CD4-positive, alpha-beta memory T cell (primary cell): ENCODE data around the gene NDOR1. TPM values are rescaled to one million over a fixed set of nuclear protein-coding genes. Genes with fewer than 3 reads are reported as not detected.
A peak's percentile ranks its signal among the peaks of the same experiment; 100 is the strongest.
"Not testable (repeated sequence)": the region's sequence is repeated elsewhere in the genome, so short reads cannot be mapped to it uniquely, and the experiment has no call there.

Experiments
- CTCF ChIA-PET: fragments of 350-600 bp; sonication (Branson Sonifier 250); formaldehyde crosslinking; loops from one replicate; lab custom pipeline; 2021; ENCODE audit warnings: inconsistent platforms; ENCODE audit not compliant: partially characterized antibody; lab: Charles Lee
- POLR2A ChIA-PET: fragments of 350-600 bp; sonication (Branson Sonifier 250); formaldehyde crosslinking; loops from one replicate; lab custom pipeline; 2021; ENCODE audit not compliant: partially characterized antibody; lab: Charles Lee
- DNase-seq, 5 donors: peaks; one replicate each; pipeline versions ENCODE4 v3.0.0 to v3.0.0-alpha.2; 2020 to 2022; ENCODE audit warnings: mixed read lengths in 1 of 5
- H3K27ac ChIP-seq: one replicate; pipeline ENCODE4 v1.7.0; 2013; ENCODE audit warnings: low read depth, low read length
- H3K27me3 ChIP-seq: 2 replicates; pipeline ENCODE4 v1.7.0; 2013; ENCODE audit warnings: mild to moderate bottlenecking, low read length, moderate library complexity; ENCODE audit not compliant: insufficient read depth
- H3K36me3 ChIP-seq: 2 replicates; pipeline ENCODE4 v1.7.0; 2013; ENCODE audit warnings: mild to moderate bottlenecking, low read length, moderate library complexity; ENCODE audit not compliant: insufficient read depth
- H3K4me1 ChIP-seq: 2 replicates; pipeline ENCODE4 v1.7.0; 2013; ENCODE audit warnings: mild to moderate bottlenecking, low read length, moderate library complexity; ENCODE audit not compliant: insufficient read depth
- H3K4me3 ChIP-seq, 2 donors: one replicate each; pipeline ENCODE4 v1.7.0; 2013; ENCODE audit warnings: low read length in 2 of 2, mild to moderate bottlenecking in 1 of 2
- H3K9me3 ChIP-seq, 2 donors: one replicate each; pipeline ENCODE4 v1.7.0; 2013; ENCODE audit warnings: low read length in 2 of 2, control low read depth in 1 of 2; ENCODE audit not compliant: control insufficient read depth in 1 of 2
- H3K27ac Mint-ChIP-seq, 7 donors: one replicate each; pipeline ENCODE4 v1.8.0; 2020 to 2021; ENCODE audit warnings: mixed read lengths in 7 of 7, mild to moderate bottlenecking in 6 of 7, inconsistent platforms in 3 of 7, moderate library complexity in 3 of 7
- H3K27me3 Mint-ChIP-seq, 2 donors: one replicate each; pipeline ENCODE4 v1.8.0; 2020 to 2021; ENCODE audit warnings: mixed read lengths in 2 of 2
- H3K36me3 Mint-ChIP-seq, 2 donors: one replicate each; pipeline ENCODE4 v1.8.0; 2020 to 2021; ENCODE audit warnings: mixed read lengths in 2 of 2, inconsistent platforms in 1 of 2, mild to moderate bottlenecking in 1 of 2
- H3K4me1 Mint-ChIP-seq, 4 donors: one replicate each; pipeline ENCODE4 v1.8.0; 2020 to 2021; ENCODE audit warnings: mixed read lengths in 4 of 4, mild to moderate bottlenecking in 1 of 4
- H3K4me3 Mint-ChIP-seq, 8 donors: one replicate each; pipeline ENCODE4 v1.8.0; 2020 to 2021; ENCODE audit warnings: mixed read lengths in 8 of 8, mild to moderate bottlenecking in 7 of 8, moderate library complexity in 6 of 8, inconsistent platforms in 3 of 8
- H3K9me3 Mint-ChIP-seq, 8 donors: one replicate each; pipeline ENCODE4 v1.8.0; 2020 to 2021; ENCODE audit warnings: mixed read lengths in 8 of 8, mild to moderate bottlenecking in 5 of 8, inconsistent platforms in 3 of 8, moderate library complexity in 1 of 8
- intact Hi-C: fragments of 100-400 bp; cut with micrococcal nuclease; formaldehyde crosslinking; loops from one replicate; pipeline ENCODE4 v1.15.1; 2023
- polyA plus RNA-seq, 2 donors: library from polyadenylated mRNA; unstranded; fragments of 300-500 nt; fragmentation: Illumina TruSeq; gene quantifications; one replicate each; pipeline ENCODE4 v1.2.3, GENCODE V29; 2021
- total RNA-seq, 2 experiments: library from RNA; stranded (reverse); gene quantifications; one replicate each; pipeline ENCODE4 v1.2.3, GENCODE V29; 2021

NDOR1 gene
- total and polyA plus RNA-seq, 4 experiments from 2014 or later: 4.6 to 37.1 (median 23.1) TPM

- peak overlapping the region; percentile 88 to 94 (median 92) for H3K4me3 Mint-ChIP-seq
- Histone ChIP-seq H3K4me3 (peak overlapping the region; percentile 66 to 78), H3K27me3 (no peaks in the 10 kb centered on the region), H3K9me3 (no peaks in the 10 kb centered on the region), H3K36me3 (peaks cover 8% of the 10 kb centered on the region), H3K27ac (peak overlapping the region; percentile 69), H3K4me1 (peaks cover 25% of the 10 kb centered on the region)
- POLR2A ChIA-PET: interaction anchor here (0.6 to 10.6 kb wide), 17 partner anchors 10 to 447 kb away, joined by 3 to 260 read pairs (median 5); partner anchors contain the start of genes ANAPC2, CYSRT1, EXD3 and MAN1B1
- peaks cover 2 to 24% (median 10%) of the 10 kb centered on the region in 4 donors for H3K4me1 Mint-ChIP-seq
- peaks cover 0 to 3% (median 0%) of the 10 kb centered on the region in 8 donors for H3K9me3 Mint-ChIP-seq
- intact Hi-C loops: loop anchor here (1.0 kb wide), 3 partner anchors 14 to 169 kb away; partner anchors contain the start of genes MAN1B1 and TUBB4B
- peak in 1 of 5 donors; percentile 56 for DNase-seq
- H3K27me3 Mint-ChIP-seq: no peaks in the 10 kb centered on the region
- peak overlapping the region in 6 of 7 donors; percentile 43 to 92 (median 65) for H3K27ac Mint-ChIP-seq
- H3K36me3 Mint-ChIP-seq: peaks cover 2 to 5% of the 10 kb centered on the region in 2 donors
- CTCF ChIA-PET: interaction anchor here (0.6 to 2.5 kb wide), 7 partner anchors 15 to 138 kb away, joined by 3 to 14 read pairs (median 3); partner anchors contain the start of gene TUBB4B
Observed at GRCh38 chr9:137255448-137256114, 50.1 kb downstream of the NDOR1 start.

- H3K27ac Mint-ChIP-seq: peak overlapping the region in 1 of 7 donors; percentile 71
- Histone ChIP-seq H3K4me1 (peaks cover 25% of the 10 kb centered on the region), H3K4me3 (peak overlapping the region; percentile 66 to 78)
Observed at GRCh38 chr9:137256362-137256761, 50.9 kb downstream of the NDOR1 start.

GRCh38 chr9:137256856-137257255, 51.4 kb downstream of the NDOR1 start:
- intact Hi-C loops: no loop called here
- peaks cover 25% of the 10 kb centered on the region for H3K4me1 ChIP-seq
- Mint-ChIP-seq H3K4me1 (peaks cover 2 to 30% (median 10%) of the 10 kb centered on the region in 4 donors), H3K4me3 (peak overlapping the region; percentile 88 to 94 (median 92)), H3K27me3 (no peaks in the 10 kb centered on the region), H3K36me3 (peaks cover 7 to 10% of the 10 kb centered on the region in 2 donors), H3K27ac (peak overlapping the region in 3 of 7 donors; percentile 21 to 71 (median 70)), H3K9me3 (peaks cover 0 to 3% (median 0%) of the 10 kb centered on the region in 8 donors)
- no peak overlapping the region for H3K27ac ChIP-seq
- H3K36me3 ChIP-seq: peaks cover 8% of the 10 kb centered on the region
- CTCF ChIA-PET: interaction anchor here (0.9 to 2.5 kb wide), 3 partner anchors 16 to 45 kb away, joined by 3 to 14 read pairs (median 9); partner anchors contain the start of genes NRARP and TUBB4B
- POLR2A ChIA-PET: interaction anchor here (1.0 to 10.6 kb wide), 9 partner anchors 16 to 449 kb away, joined by 3 to 260 read pairs (median 6); partner anchors contain the start of genes ANAPC2, EXD3, MAN1B1 and NOXA1
- H3K9me3 ChIP-seq: no peaks in the 10 kb centered on the region
- H3K4me3 ChIP-seq: no peak overlapping the region
- no peaks in the 10 kb centered on the region for H3K27me3 ChIP-seq
- no peak for DNase-seq

More at GRCh38 chr9:137256362-137256761, 50.9 kb downstream of the NDOR1 start:
- no peak overlapping the region for H3K27ac ChIP-seq
- no peak for DNase-seq
- intact Hi-C loops: no loop called here
- H3K36me3 ChIP-seq: peaks cover 8% of the 10 kb centered on the region
- no peaks in the 10 kb centered on the region for H3K9me3 ChIP-seq
- H3K4me3 Mint-ChIP-seq: peak overlapping the region; percentile 88 to 94 (median 92)
- CTCF ChIA-PET: interaction anchor here (0.6 to 2.5 kb wide), 4 partner anchors 16 to 138 kb away, joined by 3 to 14 read pairs (median 6); partner anchors contain the start of genes NRARP and TUBB4B
- POLR2A ChIA-PET: interaction anchor here (0.6 to 10.6 kb wide), 12 partner anchors 9 to 448 kb away, joined by 3 to 260 read pairs (median 6); partner anchors contain the start of genes ANAPC2, EXD3, MAN1B1 and NOXA1
- no peaks in the 10 kb centered on the region for H3K27me3 Mint-ChIP-seq
- peaks cover 0 to 3% (median 0%) of the 10 kb centered on the region in 8 donors for H3K9me3 Mint-ChIP-seq
- H3K27me3 ChIP-seq: no peaks in the 10 kb centered on the region
- H3K36me3 Mint-ChIP-seq: peaks cover 2 to 5% of the 10 kb centered on the region in 2 donors
- peaks cover 2 to 25% (median 10%) of the 10 kb centered on the region in 4 donors for H3K4me1 Mint-ChIP-seq

- DNase-seq: peak in 1 of 5 donors; percentile 4
Observed at GRCh38 chr9:137262173-137262908, 56.8 kb downstream of the NDOR1 start.

GRCh38 chr9:137262909-137263285, 57.4 kb downstream of the NDOR1 start:
- no peaks in the 10 kb centered on the region for H3K9me3 Mint-ChIP-seq
- POLR2A ChIA-PET: interaction anchor here (1.3 kb wide), 1 partner anchor 22 kb away, joined by 3 read pairs; no protein-coding TSS in a partner anchor

More at GRCh38 chr9:137262173-137262908, 56.8 kb downstream of the NDOR1 start:
- H3K9me3 ChIP-seq, H3K4me3 ChIP-seq, H3K27me3 Mint-ChIP-seq, H3K27me3 ChIP-seq, H3K4me3 Mint-ChIP-seq, H3K27ac ChIP-seq, intact Hi-C loops, H3K4me1 Mint-ChIP-seq, H3K4me1 ChIP-seq, H3K9me3 Mint-ChIP-seq, H3K27ac Mint-ChIP-seq: not testable (repeated sequence)
- CTCF ChIA-PET: interaction anchor here (2.7 kb wide), 1 partner anchor 26 kb away, joined by 13 read pairs; no protein-coding TSS in a partner anchor
- peaks cover 27% of the 10 kb centered on the region for H3K36me3 ChIP-seq
- POLR2A ChIA-PET: interaction anchor here (1.3 kb wide), 1 partner anchor 22 kb away, joined by 3 read pairs; no protein-coding TSS in a partner anchor
- H3K36me3 Mint-ChIP-seq: peaks cover 11 to 14% of the 10 kb centered on the region in 2 donors

GRCh38 chr9:137263506-137263905, 58.0 kb downstream of the NDOR1 start:
- DNase-seq: peak in 1 of 5 donors; percentile 27
- no peak overlapping the region for H3K27ac ChIP-seq
- Mint-ChIP-seq H3K27ac (no peak overlapping the region), H3K4me3 (no peak overlapping the region), H3K9me3 (no peaks in the 10 kb centered on the region), H3K36me3 (peaks cover 15 to 19% of the 10 kb centered on the region in 2 donors), H3K27me3 (no peaks in the 10 kb centered on the region), H3K4me1 (peaks cover 0 to 7% (median under 1%) of the 10 kb centered on the region in 4 donors)
- POLR2A ChIA-PET: interaction anchor here (1.3 kb wide), 1 partner anchor 23 kb away, joined by 3 read pairs; no protein-coding TSS in a partner anchor
- H3K27me3 ChIP-seq: no peaks in the 10 kb centered on the region
- intact Hi-C loops: no loop called here
- H3K4me1 ChIP-seq: no peaks in the 10 kb centered on the region
- H3K4me3 ChIP-seq: no peak overlapping the region
- CTCF ChIA-PET: no interaction called here
- H3K36me3 ChIP-seq: peaks cover 31% of the 10 kb centered on the region
- no peaks in the 10 kb centered on the region for H3K9me3 ChIP-seq

More at GRCh38 chr9:137262909-137263285, 57.4 kb downstream of the NDOR1 start:
- CTCF ChIA-PET: interaction anchor here (2.7 kb wide), 1 partner anchor 26 kb away, joined by 13 read pairs; no protein-coding TSS in a partner anchor
- Mint-ChIP-seq H3K4me3 (no peak overlapping the region), H3K4me1 (peaks cover 0 to 7% (median 0%) of the 10 kb centered on the region in 4 donors), H3K27ac (no peak overlapping the region), H3K27me3 (no peaks in the 10 kb centered on the region), H3K36me3 (peaks cover 14 to 17% of the 10 kb centered on the region in 2 donors)
- Histone ChIP-seq H3K4me3 (no peak overlapping the region), H3K4me1 (no peaks in the 10 kb centered on the region), H3K27me3 (no peaks in the 10 kb centered on the region), H3K9me3 (no peaks in the 10 kb centered on the region), H3K27ac (no peak overlapping the region), H3K36me3 (peaks cover 29% of the 10 kb centered on the region)
- DNase-seq: peak in 1 of 5 donors; percentile 24
- intact Hi-C loops: no loop called here
